ENCODE measurements around the gene CCR6. TPM values are rescaled to one million over a fixed set of nuclear protein-coding genes. Genes with fewer than 3 reads are reported as not detected.

Gene CCR6
- total and polyA plus RNA-seq, 2 of the 13 experiments (the other 11 are each of a cell fraction or from before 2014, with no cell fraction given) = 4.5 to 8.7 TPM

- FAIRE-seq = peak; percentile 32
- ATAC-seq = peak; percentile 68
- CTCF ChIA-PET (ENCODE audit: low intra/inter-chr PET ratio, low total read pairs) = no interaction called here
- POLR2A ChIA-PET = no interaction called here
- WGBS (ENCODE audit: low lambda C conversion rate) = 21% methylated on average over 11 of the region's 11 CpGs
- no peaks in the 10 kb centered on the region for H3K79me2 ChIP-seq (ENCODE audit: insufficient read depth, low read length)
- intact Hi-C loops (cut with micrococcal nuclease; ENCODE audit: unreplicated experiment) (no loop called here), in situ Hi-C loops (cut with HindIII; ENCODE audit: extremely low pct_ligation_motif_present, low pct_unique_long_range_greater_than_20kb) (no loop called here)
- H3K4me2 ChIP-seq (ENCODE audit: low read depth, low read length) = peak overlapping the region; percentile 78
- peak overlapping the region; percentile 11 to 28 (median 17) for H3K4me3 ChIP-seq (replicated peaks in 1 of 3; ENCODE audit: insufficient read depth in 1 of 3, low read depth in 2 of 3, low read length in 3 of 3)
- no TSS peak for BruUV-seq (replicated peaks)
- no peak overlapping the region for H3K27ac ChIP-seq (ENCODE audit: extremely low read length, insufficient read depth, low read length)
- H2AFZ ChIP-seq (ENCODE audit: low read length) = no peak overlapping the region
- peaks cover 24% of the 10 kb centered on the region for H3K4me1 ChIP-seq (ENCODE audit: insufficient read depth, low read length)
- peak; percentile 19 for DNase-seq (ENCODE audit: low spot score)
- H3K27me3 ChIP-seq (ENCODE audit: control insufficient read depth in 1 of 2, insufficient read depth in 2 of 2, low read length in 2 of 2) = peaks cover 3 to 15% of the 10 kb centered on the region in 2 experiments; a peak in 3 of 5 replicates
- no peaks in the 10 kb centered on the region for H3K9me3 ChIP-seq (ENCODE audit: low read length)
- no peaks in the 10 kb centered on the region for H4K20me1 ChIP-seq (ENCODE audit: insufficient read depth, low read length)
- H3K36me3 ChIP-seq (replicated peaks in 1 of 2; ENCODE audit: control insufficient read depth in 1 of 2, insufficient read depth in 2 of 2, low read length in 2 of 2) = no peaks in the 10 kb centered on the region
- H3K9ac ChIP-seq (ENCODE audit: insufficient read depth, low read depth, low read length) = no peak overlapping the region; the same call in 1 of the 2 replicates
- TF ChIP-seq ZNF772 (CRISPR knock-in tag; IDR thresholded peaks at IDR 0.05) (peak; percentile 69; the same call in 1 of the 2 replicates), ZNF784 (CRISPR knock-in tag; IDR thresholded peaks at IDR 0.05; ENCODE audit: borderline replicate concordance) (peak; percentile 65; the same call in 1 of the 2 replicates), TBX2 (CRISPR knock-in tag; IDR thresholded peaks at IDR 0.05; ENCODE audit: borderline replicate concordance) (peak; percentile 70), ZNF44 (CRISPR knock-in tag; IDR thresholded peaks at IDR 0.05) (0 out of 2 replicates have a peak, but pooled peaks have one; percentile 76), PHF8 (CRISPR knock-in tag; IDR thresholded peaks at IDR 0.05) (0 out of 2 replicates have a peak, but pooled peaks have one; percentile 11), ZMYM4 (CRISPR knock-in tag; IDR thresholded peaks at IDR 0.05) (0 out of 2 replicates have a peak, but pooled peaks have one; percentile 3), ZNF687 (CRISPR knock-in tag; IDR thresholded peaks at IDR 0.05) (peak; percentile 43), TCF7 (IDR thresholded peaks at IDR 0.05; ENCODE audit: low read depth) (no peak; the same call in 1 of the 2 replicates), ZNF574 (CRISPR knock-in tag; IDR thresholded peaks at IDR 0.05) (peak; percentile 30; the same call in 1 of the 2 replicates), BCLAF1 (IDR thresholded peaks at IDR 0.05) (no peak), FOXO1 (CRISPR knock-in tag; IDR thresholded peaks at IDR 0.05) (peak; percentile 44; the same call in 1 of the 2 replicates)
Measured at GRCh38 chr6:167103041-167103891, 19.6 kb upstream of the CCR6 start.

Data from HepG2 (cell line).